ENCODE data around the gene OR7G3.

DNA sequence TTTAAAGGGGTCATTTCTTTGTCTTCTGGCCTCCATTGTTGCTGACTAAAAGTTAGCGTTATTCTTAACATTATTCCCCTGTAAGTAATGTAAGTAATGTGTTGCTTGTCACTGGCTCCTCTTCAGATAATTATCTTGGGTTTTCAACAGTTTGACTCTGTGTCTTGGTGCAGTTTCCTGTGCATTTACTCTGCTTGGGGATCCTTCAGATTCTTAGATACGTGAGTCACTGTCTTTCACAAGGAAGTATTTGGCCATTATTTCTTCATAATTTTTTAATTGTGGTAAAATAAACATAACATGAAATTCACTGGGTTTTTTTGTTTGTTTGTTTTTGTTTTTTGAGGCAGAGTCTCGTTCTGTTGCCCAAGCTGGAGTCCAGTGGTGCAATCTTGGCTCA, 38.5 kb upstream of the OR7G3 start:
- TF ChIP-seq, protein P1, sequence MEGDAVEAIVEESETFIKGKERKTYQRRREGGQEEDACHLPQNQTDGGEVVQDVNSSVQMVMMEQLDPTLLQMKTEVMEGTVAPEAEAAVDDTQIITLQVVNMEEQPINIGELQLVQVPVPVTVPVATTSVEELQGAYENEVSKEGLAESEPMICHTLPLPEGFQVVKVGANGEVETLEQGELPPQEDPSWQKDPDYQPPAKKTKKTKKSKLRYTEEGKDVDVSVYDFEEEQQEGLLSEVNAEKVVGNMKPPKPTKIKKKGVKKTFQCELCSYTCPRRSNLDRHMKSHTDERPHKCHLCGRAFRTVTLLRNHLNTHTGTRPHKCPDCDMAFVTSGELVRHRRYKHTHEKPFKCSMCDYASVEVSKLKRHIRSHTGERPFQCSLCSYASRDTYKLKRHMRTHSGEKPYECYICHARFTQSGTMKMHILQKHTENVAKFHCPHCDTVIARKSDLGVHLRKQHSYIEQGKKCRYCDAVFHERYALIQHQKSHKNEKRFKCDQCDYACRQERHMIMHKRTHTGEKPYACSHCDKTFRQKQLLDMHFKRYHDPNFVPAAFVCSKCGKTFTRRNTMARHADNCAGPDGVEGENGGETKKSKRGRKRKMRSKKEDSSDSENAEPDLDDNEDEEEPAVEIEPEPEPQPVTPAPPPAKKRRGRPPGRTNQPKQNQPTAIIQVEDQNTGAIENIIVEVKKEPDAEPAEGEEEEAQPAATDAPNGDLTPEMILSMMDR (IDR thresholded peaks at IDR 0.05) = no peak
- TF ChIP-seq POLR2A (IDR thresholded peaks at IDR 0.05) = no peak
